Adrenal gland (tissue), 5 donors: ENCODE data around the gene CAB39.
"Not testable (repeated sequence)": the region's sequence is repeated elsewhere in the genome, so short reads cannot be mapped to it uniquely, and the experiment has no call there.

Experiments used
- POLR2A ChIP-seq, 2 donors: fragments of 450-650 bp; IDR thresholded peaks; one replicate each; pipeline ENCODE4 v1.6.1; 2017; ENCODE audit warnings: antibody characterized with exemption in 2 of 2, mild to moderate bottlenecking in 2 of 2, moderate library complexity in 1 of 2
- TF ChIP-seq, protein P1 (sequence below), 6 experiments: fragments of 450-650 bp in 4 of 6; fragments of 200-600 bp in 2 of 6; sonication (generic) in 1 of 6; IDR thresholded peaks; 1 replicate in 5 of 6; 2 replicates in 1 of 6; pipeline versions ENCODE4 v1.5.1 to v1.8.0; 2016 to 2021; ENCODE audit warnings: antibody characterized with exemption in 6 of 6, mild to moderate bottlenecking in 2 of 6, moderate library complexity in 1 of 6
- donor health status: DM: no; HTN: no; CAD: no.

- TF ChIP-seq, protein P1, sequence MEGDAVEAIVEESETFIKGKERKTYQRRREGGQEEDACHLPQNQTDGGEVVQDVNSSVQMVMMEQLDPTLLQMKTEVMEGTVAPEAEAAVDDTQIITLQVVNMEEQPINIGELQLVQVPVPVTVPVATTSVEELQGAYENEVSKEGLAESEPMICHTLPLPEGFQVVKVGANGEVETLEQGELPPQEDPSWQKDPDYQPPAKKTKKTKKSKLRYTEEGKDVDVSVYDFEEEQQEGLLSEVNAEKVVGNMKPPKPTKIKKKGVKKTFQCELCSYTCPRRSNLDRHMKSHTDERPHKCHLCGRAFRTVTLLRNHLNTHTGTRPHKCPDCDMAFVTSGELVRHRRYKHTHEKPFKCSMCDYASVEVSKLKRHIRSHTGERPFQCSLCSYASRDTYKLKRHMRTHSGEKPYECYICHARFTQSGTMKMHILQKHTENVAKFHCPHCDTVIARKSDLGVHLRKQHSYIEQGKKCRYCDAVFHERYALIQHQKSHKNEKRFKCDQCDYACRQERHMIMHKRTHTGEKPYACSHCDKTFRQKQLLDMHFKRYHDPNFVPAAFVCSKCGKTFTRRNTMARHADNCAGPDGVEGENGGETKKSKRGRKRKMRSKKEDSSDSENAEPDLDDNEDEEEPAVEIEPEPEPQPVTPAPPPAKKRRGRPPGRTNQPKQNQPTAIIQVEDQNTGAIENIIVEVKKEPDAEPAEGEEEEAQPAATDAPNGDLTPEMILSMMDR (IDR thresholded peaks at IDR 0.05), result not testable (repeated sequence)
- TF ChIP-seq POLR2A (IDR thresholded peaks at IDR 0.05), result not testable (repeated sequence)
These were observed 12.3 kb downstream of the CAB39 start for GRCh38 chr2:230724957-230725356.
